ENCODE measurements around the gene SMIM1. TPM values are rescaled to one million over a fixed set of nuclear protein-coding genes. Genes with fewer than 3 reads are reported as not detected.
"Not testable (repeated sequence)": the region's sequence is repeated elsewhere in the genome, so short reads cannot be mapped to it uniquely, and the experiment has no call there.

Gene SMIM1
- total RNA-seq, 1 donor from 2014 or later, result 1.3 TPM

GRCh38 chr1:3796215-3797061 is 23.9 kb downstream of the SMIM1 start, which contains the start of gene LRRC47:
TSS of gene LRRC47 (minus strand) at chr1:3796498. CDS start at chr1:3796476, 22 bp downstream.
- H3K27ac Mint-ChIP-seq (ENCODE audit: unreplicated experiment), result peak within 1 kb of the TSS; percentile 92
- no peaks in the 10 kb centered on the region for H3K9me3 Mint-ChIP-seq (ENCODE audit: unreplicated experiment)
- H3K27me3 Mint-ChIP-seq (ENCODE audit: unreplicated experiment), result peaks cover 5% of the 10 kb centered on the region
- peaks cover 33% of the 10 kb centered on the region for H3K4me1 Mint-ChIP-seq (ENCODE audit: unreplicated experiment)
- peak; percentile 94 for DNase-seq (ENCODE audit: extremely low spot score, unreplicated experiment)
- TF ChIP-seq CTCF (IDR thresholded peaks at IDR 0.05), result no peak
- H3K4me3 Mint-ChIP-seq (ENCODE audit: unreplicated experiment), result peak within 1 kb of the TSS; percentile 93
- H3K36me3 Mint-ChIP-seq (ENCODE audit: unreplicated experiment), result no peaks in the 10 kb centered on the region

- DNase-seq (ENCODE audit: extremely low spot score, unreplicated experiment), result no peak
- H3K27ac Mint-ChIP-seq (ENCODE audit: unreplicated experiment), result no peak overlapping the region
- no peaks in the 10 kb centered on the region for H3K9me3 Mint-ChIP-seq (ENCODE audit: unreplicated experiment)
- no peaks in the 10 kb centered on the region for H3K36me3 Mint-ChIP-seq (ENCODE audit: unreplicated experiment)
- peaks cover 27% of the 10 kb centered on the region for H3K27me3 Mint-ChIP-seq (ENCODE audit: unreplicated experiment)
- H3K4me3 Mint-ChIP-seq (ENCODE audit: unreplicated experiment), result no peak overlapping the region
- H3K4me1 Mint-ChIP-seq (ENCODE audit: unreplicated experiment), result peaks cover 16% of the 10 kb centered on the region
- no peak for TF ChIP-seq CTCF (IDR thresholded peaks at IDR 0.05)
Observed at GRCh38 chr1:3799976-3800685, 27.6 kb downstream of the SMIM1 start.

DNA sequence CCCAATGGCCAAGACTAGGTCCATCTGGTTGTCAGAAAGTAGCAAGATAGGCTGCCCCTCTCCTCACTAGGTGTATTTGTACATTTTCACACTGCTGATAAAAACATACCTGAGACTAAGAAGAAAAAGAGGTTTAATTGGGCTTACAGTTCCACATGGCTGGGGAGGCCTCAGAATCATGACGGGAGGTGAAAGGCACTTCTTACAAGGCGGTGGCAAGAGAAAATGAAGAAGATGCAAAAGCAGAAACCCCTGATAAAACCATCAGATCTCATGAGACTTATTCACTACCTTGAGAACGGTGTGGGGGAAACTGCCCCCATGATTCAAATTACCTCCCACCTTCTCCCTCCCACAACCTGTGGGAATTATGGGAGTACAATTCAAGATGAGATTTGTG is 28.2 kb downstream of the SMIM1 start:
- H3K4me3 Mint-ChIP-seq (ENCODE audit: unreplicated experiment); H3K9me3 Mint-ChIP-seq (ENCODE audit: unreplicated experiment); H3K27ac Mint-ChIP-seq (ENCODE audit: unreplicated experiment); DNase-seq (ENCODE audit: extremely low spot score, unreplicated experiment); H3K36me3 Mint-ChIP-seq (ENCODE audit: unreplicated experiment): not testable (repeated sequence)
- Mint-ChIP-seq H3K4me1 (ENCODE audit: unreplicated experiment) (peaks cover 12% of the 10 kb centered on the region), H3K27me3 (ENCODE audit: unreplicated experiment) (peaks cover 31% of the 10 kb centered on the region)

DNA sequence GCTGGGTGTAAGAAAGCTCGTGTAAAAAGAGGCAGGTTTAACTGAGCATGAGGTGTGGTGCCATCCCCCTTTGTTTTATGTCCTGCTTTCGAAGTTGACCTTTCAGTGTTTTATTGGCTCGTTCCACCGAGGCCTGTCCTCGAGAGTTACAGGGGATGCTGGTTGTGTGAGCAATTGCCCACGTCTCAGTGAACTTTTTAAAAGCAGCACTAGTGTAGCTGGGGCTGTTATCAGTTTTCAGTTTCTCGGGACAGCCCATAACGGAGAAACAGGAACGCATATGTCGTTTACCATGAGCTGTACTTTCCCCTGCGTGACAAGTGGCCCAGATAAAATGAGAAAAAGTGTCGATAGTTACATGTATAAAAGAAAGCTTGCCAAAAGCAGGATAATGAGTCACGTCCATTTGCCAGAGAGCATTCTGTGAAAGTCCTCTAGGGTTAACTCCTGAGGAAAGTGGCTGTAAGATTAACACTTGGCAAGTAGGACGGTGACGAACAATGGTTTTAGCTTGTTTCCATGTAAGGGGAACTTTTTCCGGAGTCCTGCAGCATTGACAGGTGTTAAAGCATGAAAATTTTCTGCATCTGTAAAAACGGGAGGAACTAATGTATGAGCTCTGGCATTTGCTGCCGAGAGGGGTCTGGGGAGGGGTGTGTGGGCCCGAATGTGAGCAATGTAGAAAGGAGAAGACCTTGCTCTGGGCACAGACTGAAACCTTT is 31.5 kb downstream of the SMIM1 start:
- no peak for TF ChIP-seq CTCF (IDR thresholded peaks at IDR 0.05)
- Mint-ChIP-seq H3K4me3 (ENCODE audit: unreplicated experiment) (no peak overlapping the region), H3K36me3 (ENCODE audit: unreplicated experiment) (no peaks in the 10 kb centered on the region), H3K27ac (ENCODE audit: unreplicated experiment) (no peak overlapping the region), H3K27me3 (ENCODE audit: unreplicated experiment) (peaks cover 31% of the 10 kb centered on the region), H3K9me3 (ENCODE audit: unreplicated experiment) (no peaks in the 10 kb centered on the region), H3K4me1 (ENCODE audit: unreplicated experiment) (peaks cover 2% of the 10 kb centered on the region)
- DNase-seq (ENCODE audit: extremely low spot score, unreplicated experiment), result no peak

DNA sequence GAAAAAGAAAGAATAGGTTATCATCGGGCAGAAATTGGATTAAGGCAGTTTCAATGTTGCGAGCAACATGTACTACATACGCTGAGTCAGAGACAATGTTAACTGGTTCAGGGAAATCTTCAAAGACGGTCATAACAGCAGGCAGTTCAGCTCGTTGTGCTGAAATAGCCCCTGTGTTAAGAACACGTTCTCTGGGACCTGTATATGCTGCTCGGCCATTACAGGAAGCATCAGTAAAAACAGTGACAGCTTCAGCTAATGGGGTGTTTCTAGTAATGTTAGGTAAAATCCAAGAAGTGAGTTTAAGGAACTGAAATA is 32.0 kb downstream of the SMIM1 start:
- H3K27ac Mint-ChIP-seq (ENCODE audit: unreplicated experiment); H3K4me3 Mint-ChIP-seq (ENCODE audit: unreplicated experiment): not testable (repeated sequence)

More for the DNA sequence above, 32.0 kb downstream of the SMIM1 start:
- H3K4me1 Mint-ChIP-seq (ENCODE audit: unreplicated experiment); DNase-seq (ENCODE audit: extremely low spot score, unreplicated experiment); H3K9me3 Mint-ChIP-seq (ENCODE audit: unreplicated experiment); H3K36me3 Mint-ChIP-seq (ENCODE audit: unreplicated experiment): not testable (repeated sequence)
- peaks cover 31% of the 10 kb centered on the region for H3K27me3 Mint-ChIP-seq (ENCODE audit: unreplicated experiment)

All from osteocyte (in vitro differentiated cells).